OCI-LY3 (cell line): Measurements from ENCODE around the gene CYB5D1.

Source experiments
- CTCF ChIP-seq: fragments of 200-600, 300-600 bp; sonication (generic); IDR thresholded peaks from 2 replicates; pipeline ENCODE4 v1.5.1; 2014; ENCODE audit warnings: antibody characterized with exemption, low read length, low read depth
- EZH2phosphoT487 ChIP-seq: fragments of 200-600 bp; shearing (Covaris generic); IDR thresholded peaks from 2 replicates; pipeline ENCODE4 v1.6.1; 2018; ENCODE audit warnings: antibody characterized with exemption, mixed run types, low read depth

- TF ChIP-seq CTCF (no peak), EZH2phosphoT487 (no peak)
These were observed 8.6 kb upstream of the CYB5D1 start for GRCh38 chr17:7849130-7849750.
